K562 (cell line): ENCODE results near the gene SH2D5. TPM values are rescaled to one million over a fixed set of nuclear protein-coding genes. Genes with fewer than 3 reads are reported as not detected.
A peak's percentile ranks its signal among the peaks of the same experiment; 100 is the strongest.

ENCODE experiments used
- ATAC-seq: fragments of 200-7000 bp; cut with Tn5 transposase; 3 replicates; pipeline ENCODE4 v1.9.1; 2020; ENCODE audit warnings: moderate library complexity
- BruUV-seq: library from RNA; stranded (reverse); fragments of 400-500 nt; replicated peaks from 2 replicates; lab custom pipeline; 2021; lab: Mats Ljungman, UMichigan
- CTCF ChIA-PET: fragments of 300-600 bp; formaldehyde crosslinking; extraction: SDS; loops from one replicate; lab custom pipeline; 2021; ENCODE audit warnings: low intra/inter-chr PET ratio; lab: Yijun Ruan, JAX
- POLR2A ChIA-PET: fragments of 300-600, 350-650 bp; sonication (Branson Sonifier 250); formaldehyde crosslinking; extraction: SDS; loops from one replicate; lab custom pipeline; 2021; ENCODE audit warnings: antibody characterized with exemption, inconsistent platforms; lab: Yijun Ruan, JAX
- DNase-seq, 4 experiments: peaks; one replicate each; pipeline versions ENCODE4 v3.0.0 to v3.0.0-alpha.2; 2011 to 2018; ENCODE audit warnings: low spot score in 3 of 4, mixed read lengths in 3 of 4; ENCODE audit errors: extremely low read depth in 1 of 4
- FAIRE-seq: peaks from 2 replicates; lab custom pipeline; 2011; peaks lifted over from hg19 to GRCh38; lab: Jason Lieb, UNC
- H2AFZ ChIP-seq: 2 replicates; pipeline ENCODE4 v1.6.0; 2011; ENCODE audit warnings: low read depth, low read length, control low read depth, inconsistent platforms
- H3K27ac ChIP-seq: fragments of 200-600 bp; 3 replicates; pipeline ENCODE4 v1.8.0; 2011; ENCODE audit warnings: low read depth, mild to moderate bottlenecking, control low read depth, inconsistent platforms, low read length, moderate library complexity, mixed read lengths; ENCODE audit errors: extremely low read depth
- H3K27me3 ChIP-seq, 2 experiments: fragments of 300-600 bp in 1 of 2; 2 replicates in 1 of 2; 3 replicates in 1 of 2; pipeline versions ENCODE4 v1.6.0 to v1.8.0; 2011; ENCODE audit warnings: inconsistent platforms in 2 of 2, low read length in 2 of 2, mild to moderate bottlenecking in 1 of 2, mixed read lengths in 1 of 2, moderate library complexity in 1 of 2; ENCODE audit not compliant: control insufficient read depth in 2 of 2, insufficient read depth in 2 of 2
- H3K36me3 ChIP-seq: fragments of 300-600 bp; 3 replicates; pipeline ENCODE4 v1.8.0; 2011; ENCODE audit warnings: mild to moderate bottlenecking, low read length, inconsistent platforms; ENCODE audit not compliant: control insufficient read depth, insufficient read depth
- H3K4me1 ChIP-seq, 2 experiments: fragments of 200-600 bp in 1 of 2; replicated peaks in 1 of 2; 2 replicates in 1 of 2; 3 replicates in 1 of 2; pipeline versions ENCODE4 v1.5.1 to v1.8.0; 2011; ENCODE audit warnings: inconsistent platforms in 2 of 2, low read length in 2 of 2, mild to moderate bottlenecking in 1 of 2, mixed read lengths in 1 of 2, moderate library complexity in 1 of 2; ENCODE audit not compliant: control insufficient read depth in 2 of 2, insufficient read depth in 2 of 2
- H3K4me2 ChIP-seq: 2 replicates; pipeline ENCODE4 v1.6.1; 2011; ENCODE audit warnings: low read length, control low read depth, inconsistent platforms, mixed read lengths; ENCODE audit not compliant: insufficient read depth
- H3K4me3 ChIP-seq: fragments of 200-600 bp; sonication (generic), shearing (Covaris generic); 2 replicates; pipeline ENCODE4 v1.5.1; 2016; ENCODE audit warnings: control low read depth, inconsistent platforms
- H3K79me2 ChIP-seq: fragments of 200-600 bp; 3 replicates; pipeline ENCODE4 v1.8.0; 2011; ENCODE audit warnings: low read length, inconsistent platforms; ENCODE audit not compliant: control insufficient read depth, insufficient read depth
- H3K9ac ChIP-seq, 2 experiments: 2 replicates each; pipeline versions ENCODE4 v1.6.0 to v1.6.1; 2011; ENCODE audit warnings: low read depth in 2 of 2, low read length in 2 of 2, control low read depth in 1 of 2, inconsistent platforms in 1 of 2, mild to moderate bottlenecking in 1 of 2, mixed read lengths in 1 of 2; ENCODE audit not compliant: insufficient read depth in 1 of 2
- H3K9me1 ChIP-seq: one replicate; pipeline ENCODE4 v1.6.0; 2011; ENCODE audit warnings: inconsistent platforms, mild to moderate bottlenecking, low read length, moderate library complexity; ENCODE audit not compliant: control insufficient read depth, insufficient read depth
- H3K9me3 ChIP-seq: replicated peaks from 2 replicates; pipeline ENCODE4 v1.5.1; 2011; ENCODE audit warnings: low read depth, low read length, inconsistent platforms; ENCODE audit not compliant: control insufficient read depth, insufficient read depth
- H4K20me1 ChIP-seq: replicated peaks from 2 replicates; pipeline ENCODE4 v1.6.1; 2011; ENCODE audit warnings: low read length, inconsistent platforms, mixed read lengths; ENCODE audit not compliant: control insufficient read depth, insufficient read depth
- ESRRA ChIP-seq: fragments of 450-650 bp; IDR thresholded peaks from 2 replicates; pipeline ENCODE4 v1.6.1; 2014; ENCODE audit warnings: low read depth, mild to moderate bottlenecking, moderate library complexity, borderline replicate concordance
- SP1 ChIP-seq: sonication (generic); formaldehyde crosslinking; IDR thresholded peaks from 2 replicates; pipeline ENCODE4 v1.8.1; 2022; ENCODE audit warnings: mild to moderate bottlenecking, missing genetic modification reagents
- ZNF263 ChIP-seq: sonication (generic); formaldehyde crosslinking; IDR thresholded peaks from 2 replicates; pipeline ENCODE4 v1.8.0; 2022; ENCODE audit warnings: mild to moderate bottlenecking, missing genetic modification reagents, borderline replicate concordance
- WGBS: fragments of 100-300 bp; shearing (Covaris generic); methylation state at CpG from one replicate; pipeline ENCODE4 v1.1.6; 2016; ENCODE audit warnings: low coverage, mixed read lengths; ENCODE audit not compliant: insufficient coverage; ENCODE audit errors: missing lambda C conversion rate; 5-methylcytosine and 5-hydroxymethylcytosine counted together
- in situ Hi-C: fragments of 300-500 bp; cut with MboI; formaldehyde crosslinking; loops from 4 replicates; pipeline ENCODE4 v1.15.0; 2018; ENCODE audit warnings: inconsistent platforms, mixed read lengths
- intact Hi-C: fragments of 100-400 bp; cut with micrococcal nuclease; formaldehyde crosslinking; loops from 2 replicates; pipeline ENCODE4 v1.14.2; 2022
- polyA plus RNA-seq, 8 experiments: library from polyadenylated mRNA; depleted of rRNA in 4 of 8; stranded (reverse) in 5 of 8; unstranded in 3 of 8; fragments of >200 nt; fragmentation: Nextera tagmentation in 2 of 8; fragmentation: Illumina TruSeq in 1 of 8; extraction: Ambion mirVana in 2 of 8; extraction: Trizol in 1 of 8; gene quantifications; 2 replicates each; pipeline versions ENCODE4 v1.2.1 to v1.2.3, GENCODE V29; 2011 to 2014; ENCODE audit warnings: inconsistent platforms in 1 of 8, missing spikeins in 1 of 8
- total RNA-seq, 7 experiments: library from RNA; depleted of rRNA in 6 of 7; stranded (reverse); fragments of >200 nt in 6 of 7; fragmentation: Illumina TruSeq in 2 of 7; extraction: Trizol in 2 of 7; gene quantifications; 2 replicates each; pipeline versions ENCODE4 v1.2.1 to v1.2.3, GENCODE V29; 2011 to 2021; ENCODE audit warnings: low replicate concordance in 1 of 7

Gene SH2D5
- total and polyA plus RNA-seq, 9 of the 15 experiments (the other 6 are each of a cell fraction or from before 2014, with no cell fraction given): 0.06 to 0.11 TPM; not detected in 7

GRCh38 chr1:20670936-20671335, 61.6 kb downstream of the SH2D5 start:
- Histone ChIP-seq H3K36me3 (no peaks in the 10 kb centered on the region), H3K27me3 (peaks cover 14 to 20% of the 10 kb centered on the region in 2 experiments), H3K4me2 (no peak overlapping the region)
- no peak for FAIRE-seq
- no peak for ATAC-seq
- TF ChIP-seq SP1 (CRISPR knock-in tag) (no peak), ESRRA (peak; percentile 48; the same call in 1 of the 2 replicates), ZNF263 (CRISPR knock-in tag) (peak; percentile 84)
- TF ChIP-seq, all 486 proteins: peak for 2
- 55% methylated on average over 5 of the region's 5 CpGs for WGBS
- ChIA-PET POLR2A (no interaction called here), CTCF (no interaction called here)
- in situ Hi-C loops (no loop called here), intact Hi-C loops (no loop called here)
- Histone ChIP-seq H3K4me3 (no peak overlapping the region), H3K27ac (no peak overlapping the region), H3K9me3 (no peaks in the 10 kb centered on the region), H3K4me1 (peaks cover 0 to 5% of the 10 kb centered on the region in 2 experiments; a peak in 1 of 5 replicates), H3K9me1 (no peaks in the 10 kb centered on the region), H3K9ac (no peak overlapping the region), H4K20me1 (no peaks in the 10 kb centered on the region), H2AFZ (no peak overlapping the region), H3K79me2 (no peaks in the 10 kb centered on the region)
- no TSS peak for BruUV-seq
- DNase-seq: no peak

Other genes starting within 250 kb of the SH2D5 start
Only the 7 nearest of the 8 such genes appear.
- 20.1 and 25.0 TPM in 2 replicates for gene MUL1, start 224.6 kb downstream of the SH2D5 start, total RNA-seq (2014; rRNA removed)
- 12.7 and 14.5 TPM in 2 replicates for gene MUL1, start 224.6 kb downstream of the SH2D5 start, total RNA-seq (2014; rRNA removed; fragmentation: Illumina TruSeq; extraction: Trizol)
- 18.6 and 18.7 TPM in 2 replicates for gene MUL1, start 224.6 kb downstream of the SH2D5 start, total RNA-seq (2015; rRNA removed; fragmentation: Illumina TruSeq; extraction: Trizol)
- gene MUL1, start 224.6 kb downstream of the SH2D5 start, total RNA-seq (2021): 32.9 and 34.6 TPM in 2 replicates
- 19.3 and 21.6 TPM in 2 replicates for gene MUL1, start 224.6 kb downstream of the SH2D5 start, polyA plus RNA-seq (2011; rRNA removed)
- 26.2 and 26.5 TPM in 2 replicates for gene MUL1, start 224.6 kb downstream of the SH2D5 start, polyA plus RNA-seq (2014; fragmentation: Illumina TruSeq; extraction: Trizol)
- gene MUL1, start 224.6 kb downstream of the SH2D5 start, polyA plus RNA-seq (2014; fragmentation: Nextera tagmentation; extraction: Ambion mirVana): 10 to 100 TPM; 10.4 to 14.7 TPM
- gene MUL1, start 224.6 kb downstream of the SH2D5 start, polyA plus RNA-seq (2014; rRNA removed): 22.0 and 23.7 TPM in 2 replicates
- not detected in 2 replicates for gene FAM43B, start 180.1 kb downstream of the SH2D5 start, total RNA-seq (2014; rRNA removed)
- gene FAM43B, start 180.1 kb downstream of the SH2D5 start, total RNA-seq (2014; rRNA removed; fragmentation: Illumina TruSeq; extraction: Trizol): not detected in 2 replicates
- gene FAM43B, start 180.1 kb downstream of the SH2D5 start, total RNA-seq (2015; rRNA removed; fragmentation: Illumina TruSeq; extraction: Trizol): not detected in 2 replicates
- gene FAM43B, start 180.1 kb downstream of the SH2D5 start, total RNA-seq (2021): not detected in 2 replicates
- gene FAM43B, start 180.1 kb downstream of the SH2D5 start, polyA plus RNA-seq (2011; rRNA removed): not detected in 2 replicates
- not detected in 2 replicates for gene FAM43B, start 180.1 kb downstream of the SH2D5 start, polyA plus RNA-seq (2014; fragmentation: Illumina TruSeq; extraction: Trizol)
- not detected for gene FAM43B, start 180.1 kb downstream of the SH2D5 start, polyA plus RNA-seq (2014; fragmentation: Nextera tagmentation; extraction: Ambion mirVana)
- not detected in 2 replicates for gene FAM43B, start 180.1 kb downstream of the SH2D5 start, polyA plus RNA-seq (2014; rRNA removed)
- not detected in 2 replicates for gene CDA, start 143.6 kb downstream of the SH2D5 start, total RNA-seq (2014; rRNA removed)
- gene CDA, start 143.6 kb downstream of the SH2D5 start, total RNA-seq (2014; rRNA removed; fragmentation: Illumina TruSeq; extraction: Trizol): not detected in 2 replicates
- gene CDA, start 143.6 kb downstream of the SH2D5 start, total RNA-seq (2015; rRNA removed; fragmentation: Illumina TruSeq; extraction: Trizol): not detected in 2 replicates
- not detected in 2 replicates for gene CDA, start 143.6 kb downstream of the SH2D5 start, total RNA-seq (2021)
- not detected in 2 replicates for gene CDA, start 143.6 kb downstream of the SH2D5 start, polyA plus RNA-seq (2011; rRNA removed)
- gene CDA, start 143.6 kb downstream of the SH2D5 start, polyA plus RNA-seq (2014; fragmentation: Illumina TruSeq; extraction: Trizol): not detected in 2 replicates
- gene CDA, start 143.6 kb downstream of the SH2D5 start, polyA plus RNA-seq (2014; fragmentation: Nextera tagmentation; extraction: Ambion mirVana): not detected
- gene CDA, start 143.6 kb downstream of the SH2D5 start, polyA plus RNA-seq (2014; rRNA removed): 0.12 TPM in 1 of 2 replicates, not detected in the other
- 11.3 and 12.9 TPM in 2 replicates for gene PINK1, start 99.2 kb downstream of the SH2D5 start, total RNA-seq (2014; rRNA removed)
- gene PINK1, start 99.2 kb downstream of the SH2D5 start, total RNA-seq (2014; rRNA removed; fragmentation: Illumina TruSeq; extraction: Trizol): 5.7 and 6.2 TPM in 2 replicates
- 5.9 and 6.5 TPM in 2 replicates for gene PINK1, start 99.2 kb downstream of the SH2D5 start, total RNA-seq (2015; rRNA removed; fragmentation: Illumina TruSeq; extraction: Trizol)
- gene PINK1, start 99.2 kb downstream of the SH2D5 start, total RNA-seq (2021): 9.3 and 9.5 TPM in 2 replicates
- gene PINK1, start 99.2 kb downstream of the SH2D5 start, polyA plus RNA-seq (2011; rRNA removed): 6.8 and 9.3 TPM in 2 replicates
- 7.6 and 9.9 TPM in 2 replicates for gene PINK1, start 99.2 kb downstream of the SH2D5 start, polyA plus RNA-seq (2014; fragmentation: Illumina TruSeq; extraction: Trizol)
- gene PINK1, start 99.2 kb downstream of the SH2D5 start, polyA plus RNA-seq (2014; fragmentation: Nextera tagmentation; extraction: Ambion mirVana): 1 to 10 TPM; 1.5 to 2.2 TPM
- 10.2 and 10.5 TPM in 2 replicates for gene PINK1, start 99.2 kb downstream of the SH2D5 start, polyA plus RNA-seq (2014; rRNA removed)
- gene DDOST, start 71.3 kb downstream of the SH2D5 start, total RNA-seq (2014; rRNA removed): 209 and 254 TPM in 2 replicates
- 148 and 173 TPM in 2 replicates for gene DDOST, start 71.3 kb downstream of the SH2D5 start, total RNA-seq (2014; rRNA removed; fragmentation: Illumina TruSeq; extraction: Trizol)
- 240 and 241 TPM in 2 replicates for gene DDOST, start 71.3 kb downstream of the SH2D5 start, total RNA-seq (2015; rRNA removed; fragmentation: Illumina TruSeq; extraction: Trizol)
- 204 and 214 TPM in 2 replicates for gene DDOST, start 71.3 kb downstream of the SH2D5 start, total RNA-seq (2021)
- 260 and 287 TPM in 2 replicates for gene DDOST, start 71.3 kb downstream of the SH2D5 start, polyA plus RNA-seq (2011; rRNA removed)
- 255 and 267 TPM in 2 replicates for gene DDOST, start 71.3 kb downstream of the SH2D5 start, polyA plus RNA-seq (2014; fragmentation: Illumina TruSeq; extraction: Trizol)
- 100 to 1,000 TPM; 185 to 306 TPM for gene DDOST, start 71.3 kb downstream of the SH2D5 start, polyA plus RNA-seq (2014; fragmentation: Nextera tagmentation; extraction: Ambion mirVana)
- gene DDOST, start 71.3 kb downstream of the SH2D5 start, polyA plus RNA-seq (2014; rRNA removed): 222 and 268 TPM in 2 replicates
- gene KIF17, start 14.7 kb downstream of the SH2D5 start, total RNA-seq (2014; rRNA removed): 0.12 TPM in 1 of 2 replicates, not detected in the other
- gene KIF17, start 14.7 kb downstream of the SH2D5 start, total RNA-seq (2014; rRNA removed; fragmentation: Illumina TruSeq; extraction: Trizol): not detected in 2 replicates
- not detected in 2 replicates for gene KIF17, start 14.7 kb downstream of the SH2D5 start, total RNA-seq (2015; rRNA removed; fragmentation: Illumina TruSeq; extraction: Trizol)
- gene KIF17, start 14.7 kb downstream of the SH2D5 start, total RNA-seq (2021): 0.11 and 0.47 TPM in 2 replicates
- 0.08 and 0.10 TPM in 2 replicates for gene KIF17, start 14.7 kb downstream of the SH2D5 start, polyA plus RNA-seq (2011; rRNA removed)
- gene KIF17, start 14.7 kb downstream of the SH2D5 start, polyA plus RNA-seq (2014; fragmentation: Illumina TruSeq; extraction: Trizol): 0.04 TPM in 1 of 2 replicates, not detected in the other
- under 1 TPM in 1 of 2 experiments, not detected in 1; 0.04 TPM for gene KIF17, start 14.7 kb downstream of the SH2D5 start, polyA plus RNA-seq (2014; fragmentation: Nextera tagmentation; extraction: Ambion mirVana)
- gene KIF17, start 14.7 kb downstream of the SH2D5 start, polyA plus RNA-seq (2014; rRNA removed): 0.27 TPM in 1 of 2 replicates, not detected in the other
- 238 and 258 TPM in 2 replicates for gene HP1BP3, start 54.6 kb upstream of the SH2D5 start, total RNA-seq (2014; rRNA removed)
- gene HP1BP3, start 54.6 kb upstream of the SH2D5 start, total RNA-seq (2014; rRNA removed; fragmentation: Illumina TruSeq; extraction: Trizol): 240 and 266 TPM in 2 replicates
- 214 and 223 TPM in 2 replicates for gene HP1BP3, start 54.6 kb upstream of the SH2D5 start, total RNA-seq (2015; rRNA removed; fragmentation: Illumina TruSeq; extraction: Trizol)
- 200 and 209 TPM in 2 replicates for gene HP1BP3, start 54.6 kb upstream of the SH2D5 start, total RNA-seq (2021)
- 334 and 405 TPM in 2 replicates for gene HP1BP3, start 54.6 kb upstream of the SH2D5 start, polyA plus RNA-seq (2011; rRNA removed)
- gene HP1BP3, start 54.6 kb upstream of the SH2D5 start, polyA plus RNA-seq (2014; fragmentation: Illumina TruSeq; extraction: Trizol): 217 and 270 TPM in 2 replicates
- 10 to 100 TPM; 57.3 to 87.1 TPM for gene HP1BP3, start 54.6 kb upstream of the SH2D5 start, polyA plus RNA-seq (2014; fragmentation: Nextera tagmentation; extraction: Ambion mirVana)
- 481 and 513 TPM in 2 replicates for gene HP1BP3, start 54.6 kb upstream of the SH2D5 start, polyA plus RNA-seq (2014; rRNA removed)